Activated T-cell treated with anti-CD3 and anti-CD28 coated beads for 1 hour (primary cell): ENCODE results near the gene SIL1.
"Not testable (repeated sequence)": the region's sequence is repeated elsewhere in the genome, so short reads cannot be mapped to it uniquely, and the experiment has no call there.

Experiments used
- DNase-seq: peaks from one replicate; pipeline ENCODE4 v3.0.0-alpha.2; 2020; ENCODE audit warnings: low read depth

The SIL1 gene

GRCh38 chr5:139108063-139108824, 89.9 kb downstream of the SIL1 start:
- no peak for DNase-seq

- no peak for DNase-seq
These were observed 92.5 kb downstream of the SIL1 start for GRCh38 chr5:139105621-139106071.

- no peak for DNase-seq
These were observed 93.4 kb downstream of the SIL1 start for GRCh38 chr5:139104577-139105276.

GRCh38 chr5:139103762-139104161, 94.4 kb downstream of the SIL1 start:
- DNase-seq: no peak

- DNase-seq: no peak
These were observed 97.3 kb downstream of the SIL1 start for GRCh38 chr5:139100825-139101224.

- DNase-seq: no peak
These were observed 103.7 kb downstream of the SIL1 start for GRCh38 chr5:139094154-139095131.

GRCh38 chr5:139092741-139093343, 105.3 kb downstream of the SIL1 start:
- DNase-seq: no peak

GRCh38 chr5:139091439-139092156, 106.6 kb downstream of the SIL1 start:
- no peak for DNase-seq

GRCh38 chr5:139090581-139090980, 107.6 kb downstream of the SIL1 start:
- no peak for DNase-seq

GRCh38 chr5:139088024-139088423, 110.1 kb downstream of the SIL1 start:
- no peak for DNase-seq

GRCh38 chr5:139082813-139083498, 115.2 kb downstream of the SIL1 start:
- no peak for DNase-seq

- no peak for DNase-seq
These were observed 118.1 kb downstream of the SIL1 start for GRCh38 chr5:139079991-139080610.

- DNase-seq: no peak
These were observed 118.8 kb downstream of the SIL1 start for GRCh38 chr5:139079225-139079990.

- no peak for DNase-seq
These were observed 119.8 kb downstream of the SIL1 start for GRCh38 chr5:139078345-139078744.

- no peak for DNase-seq
These were observed 120.3 kb downstream of the SIL1 start for GRCh38 chr5:139077899-139078298.

GRCh38 chr5:139076111-139076510, 122.1 kb downstream of the SIL1 start:
- DNase-seq: no peak

- DNase-seq: no peak
These were observed 122.8 kb downstream of the SIL1 start for GRCh38 chr5:139075066-139076050.

- not testable (repeated sequence) for DNase-seq
These were observed 124.2 kb downstream of the SIL1 start for GRCh38 chr5:139073956-139074355.
